K562 (cell line): Measurements from ENCODE around the gene MYOZ1.

ENCODE experiments used
- HDAC3 ChIP-seq: fragments of 450-650 bp; IDR thresholded peaks from 2 replicates; pipeline ENCODE4 v1.6.1; 2018; ENCODE audit warnings: borderline replicate concordance, mild to moderate bottlenecking, moderate library complexity; ENCODE audit not compliant: partially characterized antibody
- ZNF175 ChIP-seq: fragments of 200-800 bp; sonication (Bioruptor generic); IDR thresholded peaks from 2 replicates; pipeline ENCODE4 v1.6.1; 2016; ENCODE audit warnings: low read depth, mild to moderate bottlenecking, missing genetic modification characterization, missing compliant biosample characterization

DNA sequence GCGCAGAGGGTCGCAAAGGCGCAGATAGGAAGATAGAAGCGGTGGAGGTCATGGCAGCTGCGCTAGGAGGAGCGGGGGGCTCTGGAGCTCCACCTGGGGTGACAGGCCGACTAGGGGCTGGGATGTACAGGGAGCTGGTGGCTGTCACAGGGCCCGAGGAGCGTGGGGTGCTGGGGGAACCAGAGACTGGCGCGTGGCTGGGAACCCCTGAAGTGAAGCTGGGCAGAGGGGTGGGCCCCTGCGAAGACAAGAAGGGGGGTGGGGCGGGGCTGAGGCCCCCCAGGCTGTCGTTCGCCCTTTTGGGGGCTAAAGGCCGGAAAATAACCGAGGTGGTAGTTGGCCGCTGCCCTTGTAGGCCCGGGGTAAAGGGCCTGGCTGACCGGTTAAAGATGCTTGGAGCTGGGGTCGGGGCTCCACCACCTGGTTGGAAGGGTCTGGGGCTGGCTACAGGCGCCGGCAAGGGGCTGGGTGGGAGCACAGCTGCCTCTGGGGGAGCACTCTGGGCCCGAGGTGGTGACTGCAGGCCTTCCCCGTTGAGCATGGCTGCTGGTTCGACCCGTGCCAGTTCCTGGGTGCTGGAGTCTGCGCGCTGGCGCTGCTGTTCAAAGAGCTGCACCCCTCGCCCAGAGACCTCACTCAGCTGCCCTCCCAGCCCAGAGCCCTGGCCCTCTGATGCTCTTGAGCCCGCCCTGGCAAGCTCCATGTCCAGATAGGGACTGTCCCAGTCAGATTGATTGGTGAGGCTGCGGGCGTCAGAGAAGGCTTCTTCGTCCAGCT lies 6.8 kb upstream of the MYOZ1 start:
- no peak for TF ChIP-seq ZNF175
- no peak for TF ChIP-seq HDAC3
